AG04449 (cell line): Measurements from ENCODE around the gene DYRK1A.

Experiments used
- CTCF ChIA-PET: fragments of 350-600 bp; formaldehyde crosslinking; extraction: SDS; loops from one replicate; lab custom pipeline; 2021; ENCODE audit warnings: antibody characterized with exemption; lab: Yijun Ruan, JAX
- POLR2A ChIA-PET: fragments of 400-600, 350-600 bp; formaldehyde crosslinking; extraction: SDS; loops from one replicate; lab custom pipeline; 2020; ENCODE audit warnings: antibody characterized with exemption, inconsistent platforms; lab: Yijun Ruan, JAX
- DNase-seq: peaks from one replicate; pipeline ENCODE4 v3.0.0-alpha.2; 2010; ENCODE audit warnings: low read depth, low spot score
- H3K4me3 ChIP-seq: 2 replicates; pipeline ENCODE4 v1.5.1; 2011; ENCODE audit warnings: low read depth, mild to moderate bottlenecking, control low read depth, low read length
- TF ChIP-seq, protein P1 (sequence below): IDR thresholded peaks from one replicate; pipeline ENCODE4 v1.5.1; 2011; ENCODE audit warnings: mild to moderate bottlenecking, moderate library complexity, low read length, control low read depth, inconsistent platforms; ENCODE audit not compliant: insufficient read depth; ENCODE audit errors: missing control alignments

The DYRK1A gene

DNA sequence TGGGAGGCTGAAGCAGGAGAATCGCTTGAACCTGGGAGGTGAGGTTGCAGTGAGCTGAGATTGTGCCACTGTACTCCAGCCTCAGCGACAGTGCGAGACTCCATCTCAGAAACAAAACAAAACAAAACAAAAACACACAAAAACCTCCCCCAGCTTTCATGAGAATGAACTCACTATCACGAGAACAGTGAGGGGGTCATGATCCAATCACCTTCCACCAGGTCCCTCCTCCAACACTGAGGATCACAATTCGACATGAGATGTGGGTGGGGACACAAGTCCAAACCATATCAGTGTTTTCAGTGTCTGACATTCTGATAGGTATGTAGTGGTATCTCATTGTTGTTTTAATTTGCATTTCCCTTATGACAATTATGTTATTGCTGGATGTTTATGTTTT is 31.5 kb upstream of the DYRK1A start:
- ChIA-PET CTCF (no interaction called here), POLR2A (no interaction called here)
- DNase-seq: no peak
- no peak overlapping the region for H3K4me3 ChIP-seq
- TF ChIP-seq, protein P1, sequence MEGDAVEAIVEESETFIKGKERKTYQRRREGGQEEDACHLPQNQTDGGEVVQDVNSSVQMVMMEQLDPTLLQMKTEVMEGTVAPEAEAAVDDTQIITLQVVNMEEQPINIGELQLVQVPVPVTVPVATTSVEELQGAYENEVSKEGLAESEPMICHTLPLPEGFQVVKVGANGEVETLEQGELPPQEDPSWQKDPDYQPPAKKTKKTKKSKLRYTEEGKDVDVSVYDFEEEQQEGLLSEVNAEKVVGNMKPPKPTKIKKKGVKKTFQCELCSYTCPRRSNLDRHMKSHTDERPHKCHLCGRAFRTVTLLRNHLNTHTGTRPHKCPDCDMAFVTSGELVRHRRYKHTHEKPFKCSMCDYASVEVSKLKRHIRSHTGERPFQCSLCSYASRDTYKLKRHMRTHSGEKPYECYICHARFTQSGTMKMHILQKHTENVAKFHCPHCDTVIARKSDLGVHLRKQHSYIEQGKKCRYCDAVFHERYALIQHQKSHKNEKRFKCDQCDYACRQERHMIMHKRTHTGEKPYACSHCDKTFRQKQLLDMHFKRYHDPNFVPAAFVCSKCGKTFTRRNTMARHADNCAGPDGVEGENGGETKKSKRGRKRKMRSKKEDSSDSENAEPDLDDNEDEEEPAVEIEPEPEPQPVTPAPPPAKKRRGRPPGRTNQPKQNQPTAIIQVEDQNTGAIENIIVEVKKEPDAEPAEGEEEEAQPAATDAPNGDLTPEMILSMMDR: no peak

DNA sequence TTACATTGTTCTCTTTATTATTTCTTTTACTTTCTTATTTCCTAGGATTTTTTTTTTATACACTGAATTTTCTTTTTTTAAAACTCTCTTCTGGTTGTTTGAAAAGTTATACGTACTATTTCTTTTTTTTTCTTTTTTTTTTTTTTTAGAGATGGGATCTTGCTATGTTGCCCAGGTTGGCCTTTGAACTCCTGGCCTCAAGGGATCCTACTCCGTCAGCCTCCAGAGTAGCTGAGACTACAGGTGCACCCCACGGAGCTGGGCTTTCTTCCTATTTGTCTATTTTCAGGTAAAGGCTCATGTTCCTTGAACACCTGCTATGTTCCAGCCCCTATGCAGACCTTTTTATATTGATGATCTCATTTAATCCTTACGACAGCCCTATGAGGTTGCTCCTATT is 29.4 kb upstream of the DYRK1A start:
- ChIA-PET POLR2A (no interaction called here), CTCF (no interaction called here)
- DNase-seq: no peak
- no peak overlapping the region for H3K4me3 ChIP-seq
- TF ChIP-seq, protein P1: no peak

DNA sequence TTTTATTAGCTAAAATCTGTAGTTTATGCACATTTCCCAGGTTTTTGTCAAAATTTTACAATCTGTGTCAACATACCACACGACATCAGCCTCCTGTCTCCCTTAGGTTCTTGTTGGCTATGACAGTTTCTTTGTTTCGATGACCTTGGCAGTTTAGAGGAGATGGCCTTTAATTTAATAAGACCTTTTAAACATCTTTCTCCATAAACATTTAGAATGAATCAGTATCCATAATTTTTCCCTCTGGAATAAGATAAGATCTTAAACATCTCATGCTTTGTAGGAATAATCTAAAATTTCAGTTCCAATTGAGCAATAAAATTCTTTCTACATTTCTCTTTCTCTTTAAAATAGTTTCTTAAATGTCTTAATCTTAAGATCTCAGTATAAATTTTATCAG is 28.7 kb upstream of the DYRK1A start:
- TF ChIP-seq, protein P1: no peak
- no peak for DNase-seq
- POLR2A ChIA-PET: interaction anchor here (2.2 kb wide), 1 partner anchor 70 kb away, joined by 11 read pairs; the partner anchor contains the start of gene VPS26C
- CTCF ChIA-PET: interaction anchor here (0.6 to 1.1 kb wide), 2 partner anchors 126 to 346 kb away, joined by 3 read pairs; no protein-coding TSS in a partner anchor
- no peak overlapping the region for H3K4me3 ChIP-seq

DNA sequence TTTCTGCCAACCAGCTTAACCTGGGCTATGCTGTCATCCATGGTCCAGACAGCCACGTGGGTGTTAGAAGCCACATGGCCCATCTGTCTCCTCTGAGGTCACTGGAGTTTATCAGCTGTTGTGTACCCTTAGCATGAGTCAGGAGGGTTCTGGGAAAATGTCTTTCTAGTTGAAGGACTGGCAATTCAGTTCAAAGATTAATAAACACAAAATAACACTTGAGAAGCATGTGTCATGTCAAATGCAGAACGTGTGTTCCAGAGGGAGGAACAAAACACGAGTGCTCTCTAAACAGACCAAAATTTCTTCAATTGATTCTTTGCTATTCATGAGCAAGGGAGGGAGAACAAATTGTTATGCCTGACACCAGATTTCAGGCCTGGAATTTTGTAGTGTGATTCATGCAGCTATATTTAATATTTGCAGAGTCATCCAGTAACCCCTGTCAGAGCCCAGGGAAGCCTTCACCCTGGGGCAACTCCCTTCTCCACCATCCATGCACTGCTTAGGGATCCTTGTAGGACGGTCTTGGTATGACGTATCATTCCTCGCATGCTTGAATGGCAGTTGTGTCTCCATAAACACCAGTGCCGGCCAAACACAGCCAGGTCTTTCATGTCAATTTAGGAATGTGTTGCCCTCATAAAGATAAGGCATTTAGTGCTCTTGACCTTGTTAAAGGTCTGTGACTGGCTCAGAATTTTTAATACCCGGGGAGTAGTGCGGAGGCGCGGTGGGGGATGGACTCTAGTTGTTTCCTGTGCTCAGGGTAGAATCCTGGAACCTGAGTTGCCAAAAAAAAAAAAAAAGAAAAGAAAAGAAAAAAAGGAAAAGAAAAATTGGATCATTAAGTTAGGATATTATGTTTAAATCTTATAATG is 27.7 kb upstream of the DYRK1A start:
- POLR2A ChIA-PET: interaction anchor here (2.2 kb wide), 1 partner anchor 72 kb away, joined by 11 read pairs; the partner anchor contains the start of gene VPS26C
- H3K4me3 ChIP-seq: peak overlapping the region; percentile 31
- CTCF ChIA-PET: interaction anchor here (1.1 kb wide), 1 partner anchor 125 kb away, joined by 3 read pairs; no protein-coding TSS in a partner anchor
- peak; percentile 87 for DNase-seq
- TF ChIP-seq, protein P1: no peak

DNA sequence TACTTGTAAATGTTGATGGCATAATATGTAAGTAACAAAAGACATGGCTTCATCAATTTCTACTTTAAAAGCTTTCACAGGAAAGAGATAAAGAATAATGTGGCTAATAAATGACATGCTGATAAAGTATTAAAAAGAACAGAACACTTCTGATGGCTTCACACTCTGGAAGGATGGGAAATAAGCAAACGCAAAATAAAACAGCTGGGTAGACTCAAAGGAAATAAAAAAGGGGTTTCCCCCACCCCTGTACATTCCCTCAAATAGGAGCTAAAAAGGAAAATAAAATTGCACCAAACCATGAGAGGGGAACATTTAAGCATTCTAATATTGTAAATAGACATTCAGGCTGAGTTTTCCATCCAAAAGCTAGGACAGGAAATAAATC is 27.0 kb upstream of the DYRK1A start:
- H3K4me3 ChIP-seq: no peak overlapping the region
- TF ChIP-seq, protein P1: no peak
- POLR2A ChIA-PET: interaction anchor here (2.2 kb wide), 1 partner anchor 72 kb away, joined by 11 read pairs; the partner anchor contains the start of gene VPS26C
- CTCF ChIA-PET: no interaction called here
- DNase-seq: no peak

DNA sequence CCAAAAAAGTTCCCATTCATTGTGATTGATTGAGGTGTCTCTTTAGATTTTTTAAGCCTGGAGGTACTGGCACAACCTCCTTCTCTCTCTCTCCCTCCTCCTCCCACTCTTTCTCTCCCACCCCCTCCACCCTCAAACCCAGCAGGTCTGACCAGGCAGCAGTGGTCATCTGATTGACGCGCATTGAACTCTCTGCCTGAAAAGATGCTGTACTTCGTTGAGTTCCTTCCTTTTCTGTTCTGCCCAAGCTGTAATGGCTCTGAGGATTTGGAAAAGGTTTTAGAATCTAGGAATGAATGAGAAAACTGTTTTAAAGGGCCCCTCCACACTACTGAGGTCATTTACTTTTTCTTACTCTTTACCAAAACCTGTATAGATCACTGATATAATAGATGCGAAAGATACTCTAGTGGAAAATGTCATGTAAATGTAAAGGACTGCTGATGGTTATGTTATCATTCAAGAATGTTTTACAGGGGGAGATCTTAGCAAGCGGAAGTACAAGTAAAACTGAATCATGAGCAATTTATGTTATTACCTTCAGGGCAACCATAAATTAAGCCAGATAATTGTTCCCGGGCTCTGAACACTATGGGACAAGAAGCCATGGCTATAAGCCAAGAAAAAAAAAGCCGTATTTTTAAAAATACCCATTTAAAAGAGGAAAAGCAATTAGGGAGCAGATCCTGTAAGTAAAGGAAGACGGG is 25.2 kb upstream of the DYRK1A start:
- CTCF ChIA-PET: no interaction called here
- TF ChIP-seq, protein P1: no peak
- POLR2A ChIA-PET: no interaction called here
- H3K4me3 ChIP-seq: no peak overlapping the region
- DNase-seq: peak; percentile 21
